ENCODE data around the gene PERCC1.

PERCC1 gene

GRCh38 chr16:1390239-1390779 is 40.6 kb upstream of the PERCC1 start:
- no peak for FAIRE-seq
- no peak for TF ChIP-seq CTCF (IDR thresholded peaks at IDR 0.05; ENCODE audit: insufficient read depth, missing control alignments)

GRCh38 chr16:1392826-1393225 is 38.1 kb upstream of the PERCC1 start:
- no peak for DNase-seq (ENCODE audit: insufficient read length, low spot score)
- FAIRE-seq: no peak
- TF ChIP-seq CTCF (IDR thresholded peaks at IDR 0.05; ENCODE audit: insufficient read depth, missing control alignments): no peak

More at GRCh38 chr16:1390239-1390779, 40.6 kb upstream of the PERCC1 start:
- DNase-seq (ENCODE audit: insufficient read length, low spot score): no peak

DNA sequence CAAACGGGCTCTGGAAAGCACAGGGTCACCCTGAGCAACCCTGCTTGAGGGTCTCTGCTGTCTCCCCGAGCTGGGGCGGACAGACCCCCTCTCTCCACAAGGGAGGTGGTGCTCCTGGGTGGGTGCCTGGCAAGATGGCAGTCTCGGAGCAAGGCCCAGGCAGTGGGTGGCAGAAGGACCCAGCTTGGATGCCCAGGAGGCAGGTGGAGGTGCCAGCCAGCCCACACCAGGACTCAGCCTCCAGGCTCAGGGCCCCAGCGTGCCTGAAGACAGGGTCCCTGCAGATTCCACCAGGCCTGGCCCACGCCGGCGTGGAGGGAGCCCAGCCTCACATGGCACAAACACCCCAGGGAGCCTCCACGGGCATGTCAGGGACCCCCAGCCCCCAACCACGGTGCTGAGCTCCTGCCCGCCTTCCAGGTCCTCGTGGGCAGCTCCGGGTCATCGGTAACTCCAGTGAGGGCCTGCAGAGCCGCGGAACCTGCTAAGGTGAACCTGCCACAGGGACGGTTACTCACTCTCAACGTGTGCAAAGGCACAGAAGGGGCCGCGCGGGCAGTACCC is 37.2 kb upstream of the PERCC1 start:
- no peak for TF ChIP-seq CTCF (IDR thresholded peaks at IDR 0.05; ENCODE audit: insufficient read depth, missing control alignments)
- DNase-seq (ENCODE audit: insufficient read length, low spot score): no peak
- no peak for FAIRE-seq

- no peak for DNase-seq (ENCODE audit: insufficient read length, low spot score)
- FAIRE-seq: no peak
- no peak for TF ChIP-seq CTCF (IDR thresholded peaks at IDR 0.05; ENCODE audit: insufficient read depth, missing control alignments)
Observed at GRCh38 chr16:1394367-1394951, 36.4 kb upstream of the PERCC1 start.

- TF ChIP-seq CTCF (IDR thresholded peaks at IDR 0.05; ENCODE audit: insufficient read depth, missing control alignments): no peak
- no peak for DNase-seq (ENCODE audit: insufficient read length, low spot score)
- no peak for FAIRE-seq
Observed at GRCh38 chr16:1395444-1396031, 35.3 kb upstream of the PERCC1 start.

- DNase-seq (ENCODE audit: insufficient read length, low spot score) (no peak), FAIRE-seq (no peak)
- no peak for TF ChIP-seq CTCF (IDR thresholded peaks at IDR 0.05; ENCODE audit: insufficient read depth, missing control alignments)
Observed at GRCh38 chr16:1397779-1398178, 33.1 kb upstream of the PERCC1 start.

DNA sequence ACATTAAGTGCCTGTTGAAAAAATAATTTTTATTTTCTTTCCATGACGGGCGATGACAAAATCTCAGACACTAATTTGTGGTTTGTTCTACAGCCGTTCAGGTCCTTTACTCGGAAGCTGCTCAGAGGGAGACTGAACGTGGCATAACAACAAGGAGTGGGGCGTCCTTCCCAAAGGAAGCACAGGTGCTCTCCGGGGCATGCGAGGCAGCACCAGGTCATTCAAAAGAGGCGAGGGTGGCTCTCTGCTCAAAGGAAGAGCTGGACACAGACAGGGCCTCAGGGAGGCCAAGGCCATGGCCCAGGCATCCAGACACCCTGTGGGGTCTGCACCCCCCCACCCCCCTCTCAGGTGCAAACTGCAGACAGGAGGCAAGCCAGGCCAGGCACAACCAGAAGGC is 32.5 kb upstream of the PERCC1 start:
- DNase-seq (ENCODE audit: insufficient read length, low spot score) (no peak), FAIRE-seq (no peak)
- no peak for TF ChIP-seq CTCF (IDR thresholded peaks at IDR 0.05; ENCODE audit: insufficient read depth, missing control alignments)
